Natural killer cell (primary cell): Measurements from ENCODE around the gene ABCG1. TPM values are rescaled to one million over a fixed set of nuclear protein-coding genes. Genes with fewer than 3 reads are reported as not detected.
"Not testable (repeated sequence)": the region's sequence is repeated elsewhere in the genome, so short reads cannot be mapped to it uniquely, and the experiment has no call there.

Experiments
- ATAC-seq, 3 donors: fragments of 150-1000 bp in 2 of 3; fragments of 200-7000 bp in 1 of 3; cut with Tn5 transposase; 1 replicate in 1 of 3; 2 replicates in 2 of 3; pipeline ENCODE4 v1.10.0; 2021; ENCODE audit warnings: mild to moderate bottlenecking in 2 of 3, moderate library complexity in 2 of 3
- DNase-seq, 2 donors: peaks; one replicate each; pipeline versions ENCODE4 v3.0.0 to v3.0.0-alpha.2; 2013 to 2021; ENCODE audit warnings: mixed read lengths in 1 of 2
- H3K27ac ChIP-seq: one replicate; pipeline ENCODE4 v1.5.1; 2013; ENCODE audit warnings: mild to moderate bottlenecking, low read length
- H3K27me3 ChIP-seq: one replicate; pipeline ENCODE4 v1.6.1; 2013; ENCODE audit warnings: low read length; ENCODE audit not compliant: control insufficient read depth, insufficient read depth
- H3K36me3 ChIP-seq: one replicate; pipeline ENCODE4 v1.6.1; 2013; ENCODE audit warnings: low read length; ENCODE audit not compliant: control insufficient read depth, insufficient read depth
- H3K4me1 ChIP-seq: one replicate; pipeline ENCODE4 v1.6.1; 2013; ENCODE audit warnings: low read length; ENCODE audit not compliant: control insufficient read depth, insufficient read depth
- H3K4me3 ChIP-seq: one replicate; pipeline ENCODE4 v1.5.1; 2013; ENCODE audit warnings: low read length
- H3K9me3 ChIP-seq: one replicate; pipeline ENCODE4 v1.6.1; 2013; ENCODE audit warnings: low read length; ENCODE audit not compliant: control insufficient read depth, insufficient read depth
- H3K27ac Mint-ChIP-seq, 2 donors: one replicate each; pipeline ENCODE4 v1.8.0; 2022; ENCODE audit warnings: mild to moderate bottlenecking in 2 of 2, mixed read lengths in 2 of 2, moderate library complexity in 1 of 2
- H3K27me3 Mint-ChIP-seq, 2 donors: one replicate each; pipeline ENCODE4 v1.8.0; 2022; ENCODE audit warnings: low read depth in 2 of 2, mixed read lengths in 2 of 2
- H3K36me3 Mint-ChIP-seq: one replicate; pipeline ENCODE4 v1.8.0; 2022; ENCODE audit warnings: mixed read lengths
- H3K4me1 Mint-ChIP-seq, 2 donors: one replicate each; pipeline ENCODE4 v1.8.0; 2022; ENCODE audit warnings: mixed read lengths in 2 of 2
- H3K4me3 Mint-ChIP-seq: one replicate; pipeline ENCODE4 v1.8.0; 2022; ENCODE audit warnings: mild to moderate bottlenecking, moderate library complexity, mixed read lengths
- H3K9me3 Mint-ChIP-seq, 2 donors: one replicate each; pipeline ENCODE4 v1.8.0; 2022; ENCODE audit warnings: mixed read lengths in 2 of 2
- WGBS: methylation state at CpG from one replicate; pipeline ENCODE4 v1.1.7; 2013; ENCODE audit warnings: missing lambda C conversion rate; ENCODE audit not compliant: insufficient coverage; 5-methylcytosine and 5-hydroxymethylcytosine counted together
- intact Hi-C: fragments of 100-400 bp; cut with micrococcal nuclease; formaldehyde crosslinking; loops from one replicate; pipeline ENCODE4 v1.14.2; 2022
- total RNA-seq, 4 donors: library from RNA; stranded (reverse); fragments of 120-200 nt in 1 of 4; gene quantifications; one replicate each; pipeline versions ENCODE4 v1.2.3 to v1.2.4, GENCODE V29; 2013 to 2022
- TF ChIP-seq, protein P1 (sequence below): fragments of 200-600 bp; IDR thresholded peaks from one replicate; pipeline ENCODE4 v1.8.0; 2022; ENCODE audit warnings: antibody characterized with exemption

Gene ABCG1
- total RNA-seq, 3 donors from 2014 or later (not counting 1 experiment from before 2014, with no cell fraction given): 10.4 to 14.7 (median 13.8) TPM

DNA sequence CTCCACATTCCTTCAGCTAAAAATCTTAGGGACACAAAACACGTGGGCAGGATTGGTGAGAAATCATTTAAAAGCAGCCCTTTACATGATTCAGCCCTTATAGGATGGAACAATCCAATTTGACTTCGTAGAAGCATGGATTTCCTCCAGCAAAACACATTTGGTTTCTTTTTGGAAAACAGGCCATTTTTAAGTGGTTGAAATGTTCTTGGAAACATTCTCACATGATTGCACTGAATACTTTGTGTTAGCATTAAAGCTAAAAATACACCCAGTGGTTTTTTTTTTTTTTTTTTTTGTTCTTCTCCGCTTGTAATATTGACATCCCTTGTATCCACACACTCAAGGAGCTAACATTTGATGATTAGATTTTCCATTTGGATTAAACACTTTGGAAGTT lies 42.1 kb upstream of the ABCG1 start:
- no peaks in the 10 kb centered on the region for H3K9me3 Mint-ChIP-seq
- no peaks in the 10 kb centered on the region for H3K4me1 Mint-ChIP-seq

DNA sequence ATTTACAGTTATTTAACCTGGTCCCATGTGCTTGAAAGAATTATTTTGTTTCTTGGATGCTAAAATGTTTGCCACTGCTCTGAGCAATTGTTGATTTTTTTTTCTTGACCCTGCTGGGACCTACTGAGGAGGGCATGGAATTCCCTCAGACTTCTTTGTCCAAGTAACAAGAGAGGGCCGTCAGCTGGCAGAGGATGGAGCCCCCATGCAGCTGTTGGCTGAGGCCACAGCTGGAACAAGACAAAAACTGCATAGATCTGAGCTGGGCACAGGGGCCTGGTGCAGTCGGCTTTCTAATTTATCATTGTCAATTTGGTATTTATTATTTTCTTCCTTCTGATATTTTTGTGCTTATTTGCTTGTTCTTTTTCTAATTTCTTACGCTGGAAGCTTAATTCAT lies 39.6 kb upstream of the ABCG1 start:
- no peak overlapping the region for H3K27ac ChIP-seq
- no peak overlapping the region for H3K4me3 Mint-ChIP-seq
- intact Hi-C loops: no loop called here
- no peak overlapping the region for H3K27ac Mint-ChIP-seq
- TF ChIP-seq, protein P1, sequence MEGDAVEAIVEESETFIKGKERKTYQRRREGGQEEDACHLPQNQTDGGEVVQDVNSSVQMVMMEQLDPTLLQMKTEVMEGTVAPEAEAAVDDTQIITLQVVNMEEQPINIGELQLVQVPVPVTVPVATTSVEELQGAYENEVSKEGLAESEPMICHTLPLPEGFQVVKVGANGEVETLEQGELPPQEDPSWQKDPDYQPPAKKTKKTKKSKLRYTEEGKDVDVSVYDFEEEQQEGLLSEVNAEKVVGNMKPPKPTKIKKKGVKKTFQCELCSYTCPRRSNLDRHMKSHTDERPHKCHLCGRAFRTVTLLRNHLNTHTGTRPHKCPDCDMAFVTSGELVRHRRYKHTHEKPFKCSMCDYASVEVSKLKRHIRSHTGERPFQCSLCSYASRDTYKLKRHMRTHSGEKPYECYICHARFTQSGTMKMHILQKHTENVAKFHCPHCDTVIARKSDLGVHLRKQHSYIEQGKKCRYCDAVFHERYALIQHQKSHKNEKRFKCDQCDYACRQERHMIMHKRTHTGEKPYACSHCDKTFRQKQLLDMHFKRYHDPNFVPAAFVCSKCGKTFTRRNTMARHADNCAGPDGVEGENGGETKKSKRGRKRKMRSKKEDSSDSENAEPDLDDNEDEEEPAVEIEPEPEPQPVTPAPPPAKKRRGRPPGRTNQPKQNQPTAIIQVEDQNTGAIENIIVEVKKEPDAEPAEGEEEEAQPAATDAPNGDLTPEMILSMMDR: no peak
- H3K9me3 ChIP-seq: no peaks in the 10 kb centered on the region
- ATAC-seq: no peak
- H3K4me3 ChIP-seq: no peak overlapping the region
- H3K4me1 Mint-ChIP-seq: no peaks in the 10 kb centered on the region
- no peaks in the 10 kb centered on the region for H3K9me3 Mint-ChIP-seq
- no peak for DNase-seq
- H3K36me3 ChIP-seq: no peaks in the 10 kb centered on the region
- H3K36me3 Mint-ChIP-seq: no peaks in the 10 kb centered on the region
- H3K27me3 Mint-ChIP-seq: peaks cover 2 to 8% of the 10 kb centered on the region in 2 donors
- no peaks in the 10 kb centered on the region for H3K27me3 ChIP-seq
- peaks cover 12% of the 10 kb centered on the region for H3K4me1 ChIP-seq
- 100% methylated on average over 1 of the region's 3 CpGs for WGBS

More for the DNA sequence above, 42.1 kb upstream of the ABCG1 start:
- no peak overlapping the region for H3K27ac ChIP-seq
- TF ChIP-seq, protein P1: no peak
- DNase-seq: no peak
- 71% methylated on average over 2 of the region's 3 CpGs for WGBS
- no peak for ATAC-seq
- intact Hi-C loops: no loop called here
- H3K4me1 ChIP-seq: no peaks in the 10 kb centered on the region
- no peak overlapping the region for H3K4me3 ChIP-seq
- H3K36me3 ChIP-seq: no peaks in the 10 kb centered on the region
- H3K27me3 ChIP-seq: no peaks in the 10 kb centered on the region
- H3K4me3 Mint-ChIP-seq: no peak overlapping the region
- H3K27ac Mint-ChIP-seq: no peak overlapping the region
- no peaks in the 10 kb centered on the region for H3K9me3 ChIP-seq
- H3K27me3 Mint-ChIP-seq: peaks cover 2 to 8% of the 10 kb centered on the region in 2 donors
- no peaks in the 10 kb centered on the region for H3K36me3 Mint-ChIP-seq

DNA sequence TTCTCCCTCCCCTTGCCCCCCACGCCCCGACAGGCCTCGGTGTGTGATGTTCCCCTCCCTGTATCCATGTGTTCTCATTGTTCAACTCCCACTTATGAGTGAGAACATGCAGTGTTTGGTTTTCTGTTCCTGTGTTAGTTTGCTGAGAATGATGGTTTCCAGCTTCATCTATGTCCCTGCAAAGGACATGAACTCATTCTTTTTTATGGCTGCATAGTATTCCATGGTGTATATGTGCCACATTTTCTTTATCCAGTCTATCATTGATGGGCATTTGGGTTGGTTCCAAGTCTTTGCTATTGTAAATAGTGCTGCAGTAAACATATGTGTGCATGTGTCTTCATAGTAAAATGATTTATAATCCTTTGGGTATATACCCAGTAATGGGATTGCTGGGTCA lies 38.9 kb upstream of the ABCG1 start:
- WGBS: no CpG with 5 or more reads among the region's 3 CpGs
- H3K4me3 Mint-ChIP-seq, H3K27ac Mint-ChIP-seq, DNase-seq, H3K36me3 ChIP-seq, H3K4me3 ChIP-seq, intact Hi-C loops, H3K27me3 Mint-ChIP-seq, H3K9me3 Mint-ChIP-seq, H3K36me3 Mint-ChIP-seq, ATAC-seq, H3K27ac ChIP-seq, H3K9me3 ChIP-seq, H3K27me3 ChIP-seq, H3K4me1 Mint-ChIP-seq: not testable (repeated sequence)
- H3K4me1 ChIP-seq: peaks cover 12% of the 10 kb centered on the region

DNA sequence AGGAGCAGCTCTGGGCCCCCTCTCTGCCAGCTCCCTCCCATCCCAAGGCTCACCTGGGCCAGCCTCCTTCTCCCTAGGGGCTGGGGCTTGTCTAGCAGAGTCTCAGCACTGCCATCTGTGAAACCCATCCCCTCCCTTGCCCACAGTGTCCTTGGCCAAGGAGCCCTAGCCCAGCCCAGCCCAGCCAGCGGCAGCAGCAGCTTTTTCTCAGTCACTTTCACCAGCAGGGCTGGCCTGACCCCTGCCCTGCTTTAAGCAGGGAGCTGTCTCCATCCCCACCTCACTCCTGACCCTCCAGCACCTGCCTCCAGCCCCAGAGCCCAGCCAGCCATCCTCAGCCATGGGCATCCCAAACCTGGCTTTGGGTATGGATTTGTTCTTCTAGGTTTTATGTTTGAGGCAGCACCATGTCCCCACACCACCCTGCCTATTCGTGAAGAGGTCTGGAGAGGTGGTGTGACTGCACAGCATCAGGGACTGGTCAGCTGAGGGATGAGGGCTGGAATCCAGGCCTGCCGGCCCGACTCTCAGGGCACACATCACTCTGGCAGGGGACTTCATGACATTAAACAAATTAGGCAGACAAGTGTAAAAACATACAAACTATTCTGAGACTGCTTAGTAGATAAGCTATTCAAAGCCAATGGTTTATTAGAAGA lies 36.1 kb upstream of the ABCG1 start:
- Histone ChIP-seq H3K27ac (no peak overlapping the region), H3K36me3 (no peaks in the 10 kb centered on the region), H3K27me3 (no peaks in the 10 kb centered on the region), H3K4me1 (peaks cover 33% of the 10 kb centered on the region), H3K4me3 (no peak overlapping the region), H3K9me3 (no peaks in the 10 kb centered on the region)
- H3K36me3 Mint-ChIP-seq: no peaks in the 10 kb centered on the region
- 99% methylated on average over 4 of the region's 4 CpGs for WGBS
- H3K4me3 Mint-ChIP-seq: no peak overlapping the region
- DNase-seq (no peak), ATAC-seq (no peak)
- intact Hi-C loops: no loop called here
- H3K4me1 Mint-ChIP-seq: peaks cover 26 to 27% of the 10 kb centered on the region in 2 donors
- peaks cover 0 to 2% of the 10 kb centered on the region in 2 donors for H3K9me3 Mint-ChIP-seq
- no peak overlapping the region for H3K27ac Mint-ChIP-seq
- H3K27me3 Mint-ChIP-seq: peaks cover 2 to 8% of the 10 kb centered on the region in 2 donors
- TF ChIP-seq, protein P1: no peak
